Measurements from ENCODE around the gene FBXO47. TPM values are rescaled to one million over a fixed set of nuclear protein-coding genes. Genes with fewer than 3 reads are reported as not detected.
A peak's percentile ranks its signal among the peaks of the same experiment; 100 is the strongest.

The FBXO47 gene
- total and polyA plus RNA-seq, 4 donors: not detected

DNA sequence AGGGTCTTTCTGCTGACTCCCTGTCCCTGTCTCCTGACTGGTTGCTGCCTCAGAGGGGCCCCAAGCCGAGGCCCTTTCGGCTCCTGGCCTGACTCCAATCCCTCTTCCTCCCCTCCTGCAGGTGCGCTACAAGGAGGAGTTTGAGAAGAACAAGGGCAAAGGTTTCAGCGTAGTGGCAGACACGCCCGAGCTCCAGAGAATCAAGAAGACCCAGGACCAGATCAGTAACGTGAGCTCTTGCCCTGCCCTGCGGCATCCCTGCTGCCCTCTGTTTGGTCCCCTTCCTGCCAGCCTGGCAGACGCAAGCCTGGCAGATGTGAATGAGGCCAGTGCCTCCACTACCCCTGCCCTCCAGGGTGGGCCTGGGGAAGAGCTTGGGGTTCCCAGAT is 68.9 kb downstream of the FBXO47 start:
- Histone ChIP-seq H3K4me3 (ENCODE audit: low read depth, low read length) (no peak overlapping the region), H3K36me3 (ENCODE audit: control insufficient read depth, insufficient read depth, low read length) (peaks cover 66% of the 10 kb centered on the region), H3K27me3 (ENCODE audit: control insufficient read depth, insufficient read depth, low read length) (no peaks in the 10 kb centered on the region), H3K27ac (ENCODE audit: low read depth, low read length) (no peak overlapping the region), H3K4me1 (ENCODE audit: control insufficient read depth, insufficient read depth, low read length) (peaks cover 53% of the 10 kb centered on the region), H3K9me3 (ENCODE audit: control insufficient read depth, insufficient read depth, low read length) (no peaks in the 10 kb centered on the region)
- DNase-seq (ENCODE audit: low read depth in 4 of 6, low spot score in 6 of 6): no peak
- 88% methylated on average over 7 of the region's 9 CpGs for WGBS (ENCODE audit: insufficient coverage)

DNA sequence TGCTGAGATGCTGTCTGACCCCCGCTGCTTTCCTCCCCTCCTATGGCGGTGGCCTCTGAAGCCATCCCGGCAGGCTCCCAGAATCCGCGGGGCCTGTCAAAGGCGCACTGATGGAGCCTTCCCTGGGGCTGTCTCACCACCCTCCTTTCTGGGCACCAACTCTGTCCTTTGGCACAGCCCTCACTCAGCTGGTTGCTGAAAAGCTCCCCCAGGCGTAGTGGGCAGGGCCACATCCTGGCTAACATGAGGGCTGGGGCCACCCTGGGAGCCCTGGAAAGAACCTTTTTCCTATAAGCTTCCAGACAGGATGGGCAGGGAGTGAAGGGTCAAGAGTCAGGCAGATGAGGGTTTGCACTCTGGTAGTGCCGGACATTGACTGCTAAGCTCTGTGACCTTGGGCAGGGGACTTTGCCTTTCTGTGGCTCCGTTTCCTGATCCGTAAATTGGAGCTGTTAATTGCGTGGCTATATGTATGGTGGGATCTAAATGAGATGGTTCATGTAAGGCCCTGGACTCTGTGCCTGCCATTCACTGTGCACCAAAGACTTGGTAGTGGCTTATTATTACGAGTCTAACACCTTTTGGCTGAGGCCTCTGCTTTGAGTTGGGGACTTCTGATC is 69.4 kb downstream of the FBXO47 start:
- peaks cover 70% of the 10 kb centered on the region for H3K36me3 ChIP-seq (ENCODE audit: control insufficient read depth, insufficient read depth, low read length)
- no peak overlapping the region for H3K27ac ChIP-seq (ENCODE audit: low read depth, low read length)
- no peaks in the 10 kb centered on the region for H3K27me3 ChIP-seq (ENCODE audit: control insufficient read depth, insufficient read depth, low read length)
- H3K9me3 ChIP-seq (ENCODE audit: control insufficient read depth, insufficient read depth, low read length): no peaks in the 10 kb centered on the region
- peak in 1 of 6 donors; percentile 51 for DNase-seq (ENCODE audit: low read depth in 4 of 6, low spot score in 6 of 6)
- H3K4me1 ChIP-seq (ENCODE audit: control insufficient read depth, insufficient read depth, low read length): peaks cover 53% of the 10 kb centered on the region
- WGBS (ENCODE audit: insufficient coverage): 69% methylated on average over 12 of the region's 12 CpGs
- no peak overlapping the region for H3K4me3 ChIP-seq (ENCODE audit: low read depth, low read length)

GRCh38 chr17:38897176-38897575 is 70.0 kb downstream of the FBXO47 start:
- H3K9me3 ChIP-seq (ENCODE audit: control insufficient read depth, insufficient read depth, low read length): no peaks in the 10 kb centered on the region
- no peaks in the 10 kb centered on the region for H3K27me3 ChIP-seq (ENCODE audit: control insufficient read depth, insufficient read depth, low read length)
- peaks cover 73% of the 10 kb centered on the region for H3K36me3 ChIP-seq (ENCODE audit: control insufficient read depth, insufficient read depth, low read length)
- no peak overlapping the region for H3K4me3 ChIP-seq (ENCODE audit: low read depth, low read length)
- H3K4me1 ChIP-seq (ENCODE audit: control insufficient read depth, insufficient read depth, low read length): peaks cover 59% of the 10 kb centered on the region
- no peak for DNase-seq (ENCODE audit: low read depth in 4 of 6, low spot score in 6 of 6)
- 59% methylated on average over 6 of the region's 6 CpGs for WGBS (ENCODE audit: insufficient coverage)
- no peak overlapping the region for H3K27ac ChIP-seq (ENCODE audit: low read depth, low read length)

DNA sequence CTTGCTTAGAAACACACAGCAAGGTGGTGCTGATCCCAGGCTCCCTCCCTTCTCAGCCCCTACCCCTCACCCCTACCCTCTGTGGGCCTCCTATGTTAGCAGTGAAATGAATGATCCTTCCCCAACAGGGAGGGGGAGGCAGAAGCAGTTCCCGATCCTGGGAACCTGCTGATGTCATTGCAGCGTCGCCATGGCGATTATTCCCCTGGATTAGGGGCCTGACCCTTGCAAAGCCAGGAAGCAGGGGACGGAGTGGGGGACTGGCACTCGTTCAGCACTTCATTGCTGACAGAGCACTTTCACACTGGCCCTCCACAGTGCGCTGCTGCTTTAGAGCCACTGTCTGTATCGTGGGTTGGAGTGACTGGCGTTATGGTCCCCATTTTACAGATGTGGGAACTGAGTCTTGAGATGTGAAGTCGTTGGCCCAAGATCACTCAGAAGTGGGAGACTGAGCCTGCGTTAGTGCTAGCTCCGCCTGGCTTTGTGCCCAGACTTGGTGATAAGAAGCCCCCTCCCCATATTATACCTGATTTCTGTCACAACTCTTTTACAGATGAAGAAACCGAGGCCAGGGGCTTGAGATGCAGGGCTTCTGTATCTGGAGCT is 70.8 kb downstream of the FBXO47 start:
- WGBS (ENCODE audit: insufficient coverage): 51% methylated on average over 12 of the region's 13 CpGs
- Histone ChIP-seq H3K36me3 (ENCODE audit: control insufficient read depth, insufficient read depth, low read length) (peaks cover 73% of the 10 kb centered on the region), H3K27me3 (ENCODE audit: control insufficient read depth, insufficient read depth, low read length) (no peaks in the 10 kb centered on the region), H3K9me3 (ENCODE audit: control insufficient read depth, insufficient read depth, low read length) (no peaks in the 10 kb centered on the region), H3K27ac (ENCODE audit: low read depth, low read length) (no peak overlapping the region), H3K4me1 (ENCODE audit: control insufficient read depth, insufficient read depth, low read length) (peaks cover 60% of the 10 kb centered on the region), H3K4me3 (ENCODE audit: low read depth, low read length) (no peak overlapping the region)
- DNase-seq (ENCODE audit: low read depth in 4 of 6, low spot score in 6 of 6): peak in 2 of 6 donors; percentile 21 to 30

- WGBS (ENCODE audit: insufficient coverage): 69% methylated on average over 5 of the region's 7 CpGs
- Histone ChIP-seq H3K4me1 (ENCODE audit: control insufficient read depth, insufficient read depth, low read length) (peaks cover 46% of the 10 kb centered on the region), H3K27me3 (ENCODE audit: control insufficient read depth, insufficient read depth, low read length) (no peaks in the 10 kb centered on the region), H3K9me3 (ENCODE audit: control insufficient read depth, insufficient read depth, low read length) (no peaks in the 10 kb centered on the region), H3K4me3 (ENCODE audit: low read depth, low read length) (no peak overlapping the region), H3K27ac (ENCODE audit: low read depth, low read length) (no peak overlapping the region), H3K36me3 (ENCODE audit: control insufficient read depth, insufficient read depth, low read length) (peaks cover 79% of the 10 kb centered on the region)
- DNase-seq (ENCODE audit: low read depth in 4 of 6, low spot score in 6 of 6): no peak
These were observed 72.9 kb downstream of the FBXO47 start for GRCh38 chr17:38894276-38894675.

DNA sequence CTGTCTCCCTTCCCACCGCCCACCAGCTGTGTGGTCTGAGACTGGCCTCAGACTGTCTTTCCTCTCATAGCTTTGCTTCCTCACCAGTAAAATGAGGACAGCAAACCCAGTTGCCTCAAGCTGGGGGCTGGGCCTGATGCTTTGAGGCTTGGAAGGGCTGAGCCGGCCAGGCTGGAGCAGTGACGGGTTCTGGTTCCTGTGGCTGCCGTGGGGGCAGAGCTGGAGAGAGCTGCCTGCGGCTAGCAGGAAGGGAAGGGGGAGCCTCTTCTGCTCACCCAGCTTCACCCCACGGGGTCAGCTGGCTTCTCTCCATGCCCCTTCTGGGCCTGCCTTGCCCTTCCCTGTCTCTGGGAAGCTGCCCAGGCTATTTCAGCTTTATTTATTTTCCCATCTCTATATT is 73.6 kb downstream of the FBXO47 start:
- DNase-seq (ENCODE audit: low read depth in 4 of 6, low spot score in 6 of 6): no peak
- Histone ChIP-seq H3K9me3 (ENCODE audit: control insufficient read depth, insufficient read depth, low read length) (no peaks in the 10 kb centered on the region), H3K36me3 (ENCODE audit: control insufficient read depth, insufficient read depth, low read length) (peaks cover 74% of the 10 kb centered on the region), H3K27ac (ENCODE audit: low read depth, low read length) (no peak overlapping the region), H3K27me3 (ENCODE audit: control insufficient read depth, insufficient read depth, low read length) (no peaks in the 10 kb centered on the region), H3K4me1 (ENCODE audit: control insufficient read depth, insufficient read depth, low read length) (peaks cover 46% of the 10 kb centered on the region), H3K4me3 (ENCODE audit: low read depth, low read length) (no peak overlapping the region)
- WGBS (ENCODE audit: insufficient coverage): 48% methylated on average over 6 of the region's 6 CpGs

GRCh38 chr17:38893113-38893512 is 74.1 kb downstream of the FBXO47 start:
- H3K4me3 ChIP-seq (ENCODE audit: low read depth, low read length): no peak overlapping the region
- WGBS (ENCODE audit: insufficient coverage): 83% methylated on average over 5 of the region's 5 CpGs
- H3K9me3 ChIP-seq (ENCODE audit: control insufficient read depth, insufficient read depth, low read length): no peaks in the 10 kb centered on the region
- H3K36me3 ChIP-seq (ENCODE audit: control insufficient read depth, insufficient read depth, low read length): peaks cover 72% of the 10 kb centered on the region
- DNase-seq (ENCODE audit: low read depth in 4 of 6, low spot score in 6 of 6): no peak
- H3K4me1 ChIP-seq (ENCODE audit: control insufficient read depth, insufficient read depth, low read length): peaks cover 42% of the 10 kb centered on the region
- H3K27ac ChIP-seq (ENCODE audit: low read depth, low read length): no peak overlapping the region
- no peaks in the 10 kb centered on the region for H3K27me3 ChIP-seq (ENCODE audit: control insufficient read depth, insufficient read depth, low read length)

DNA sequence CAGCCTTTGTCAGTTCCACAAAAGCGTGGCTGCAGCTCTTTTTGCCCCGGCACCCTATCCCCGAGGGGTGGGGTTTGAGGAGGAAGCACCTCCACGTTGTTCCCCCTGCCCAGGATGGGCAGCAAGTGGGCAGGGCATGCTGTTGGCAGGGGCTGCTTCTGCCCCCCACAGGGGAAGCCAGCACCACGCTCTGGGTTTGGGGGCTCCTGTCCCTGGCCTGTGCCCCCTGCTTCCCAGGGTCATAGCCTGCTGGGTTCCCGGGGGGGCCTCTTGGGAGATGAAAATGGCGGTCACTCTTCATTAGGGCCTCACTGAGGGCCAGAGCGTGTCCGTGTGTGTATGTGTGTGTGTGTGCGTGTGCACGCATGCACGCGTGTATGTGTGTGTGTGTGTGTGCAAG is 74.6 kb downstream of the FBXO47 start:
- peaks cover 72% of the 10 kb centered on the region for H3K36me3 ChIP-seq (ENCODE audit: control insufficient read depth, insufficient read depth, low read length)
- peaks cover 40% of the 10 kb centered on the region for H3K4me1 ChIP-seq (ENCODE audit: control insufficient read depth, insufficient read depth, low read length)
- H3K27ac ChIP-seq (ENCODE audit: low read depth, low read length): no peak overlapping the region
- WGBS (ENCODE audit: insufficient coverage): 89% methylated on average over 8 of the region's 13 CpGs
- no peak overlapping the region for H3K4me3 ChIP-seq (ENCODE audit: low read depth, low read length)
- DNase-seq (ENCODE audit: low read depth in 4 of 6, low spot score in 6 of 6): no peak
- H3K9me3 ChIP-seq (ENCODE audit: control insufficient read depth, insufficient read depth, low read length): no peaks in the 10 kb centered on the region
- no peaks in the 10 kb centered on the region for H3K27me3 ChIP-seq (ENCODE audit: control insufficient read depth, insufficient read depth, low read length)

- WGBS (ENCODE audit: insufficient coverage): 87% methylated on average over 3 of the region's 4 CpGs
- Histone ChIP-seq H3K36me3 (ENCODE audit: control insufficient read depth, insufficient read depth, low read length) (peaks cover 72% of the 10 kb centered on the region), H3K27ac (ENCODE audit: low read depth, low read length) (no peak overlapping the region), H3K9me3 (ENCODE audit: control insufficient read depth, insufficient read depth, low read length) (no peaks in the 10 kb centered on the region), H3K4me3 (ENCODE audit: low read depth, low read length) (no peak overlapping the region), H3K4me1 (ENCODE audit: control insufficient read depth, insufficient read depth, low read length) (peaks cover 40% of the 10 kb centered on the region), H3K27me3 (ENCODE audit: control insufficient read depth, insufficient read depth, low read length) (no peaks in the 10 kb centered on the region)
- DNase-seq (ENCODE audit: low read depth in 4 of 6, low spot score in 6 of 6): no peak
These were observed 75.1 kb downstream of the FBXO47 start for GRCh38 chr17:38892083-38892482.

DNA sequence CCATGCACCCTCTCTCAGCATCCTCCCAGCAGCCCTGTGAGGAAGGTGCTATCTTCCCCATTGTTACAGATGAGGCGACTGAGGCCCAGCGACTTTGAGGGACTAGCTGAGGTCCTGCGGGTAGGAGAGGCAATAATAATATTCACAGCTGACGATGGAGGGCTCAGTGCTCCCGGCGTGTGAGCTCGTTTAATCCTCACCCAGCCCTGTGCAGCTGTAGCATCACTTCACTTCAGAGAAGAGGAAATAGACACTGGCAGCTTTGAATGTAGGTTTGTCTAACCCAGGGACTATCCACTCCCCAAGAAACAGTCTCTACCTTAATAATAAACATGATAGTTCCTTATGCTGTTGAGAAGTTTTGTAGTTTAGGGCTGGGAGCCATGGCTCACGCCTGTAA is 75.8 kb downstream of the FBXO47 start:
- Histone ChIP-seq H3K4me3 (ENCODE audit: low read depth, low read length) (no peak overlapping the region), H3K9me3 (ENCODE audit: control insufficient read depth, insufficient read depth, low read length) (no peaks in the 10 kb centered on the region), H3K27ac (ENCODE audit: low read depth, low read length) (no peak overlapping the region), H3K36me3 (ENCODE audit: control insufficient read depth, insufficient read depth, low read length) (peaks cover 68% of the 10 kb centered on the region), H3K4me1 (ENCODE audit: control insufficient read depth, insufficient read depth, low read length) (peaks cover 40% of the 10 kb centered on the region), H3K27me3 (ENCODE audit: control insufficient read depth, insufficient read depth, low read length) (no peaks in the 10 kb centered on the region)
- WGBS (ENCODE audit: insufficient coverage): 82% methylated on average over 1 of the region's 8 CpGs
- no peak for DNase-seq (ENCODE audit: low read depth in 4 of 6, low spot score in 6 of 6)
